ENCODE data around the gene GRK1.

DNA sequence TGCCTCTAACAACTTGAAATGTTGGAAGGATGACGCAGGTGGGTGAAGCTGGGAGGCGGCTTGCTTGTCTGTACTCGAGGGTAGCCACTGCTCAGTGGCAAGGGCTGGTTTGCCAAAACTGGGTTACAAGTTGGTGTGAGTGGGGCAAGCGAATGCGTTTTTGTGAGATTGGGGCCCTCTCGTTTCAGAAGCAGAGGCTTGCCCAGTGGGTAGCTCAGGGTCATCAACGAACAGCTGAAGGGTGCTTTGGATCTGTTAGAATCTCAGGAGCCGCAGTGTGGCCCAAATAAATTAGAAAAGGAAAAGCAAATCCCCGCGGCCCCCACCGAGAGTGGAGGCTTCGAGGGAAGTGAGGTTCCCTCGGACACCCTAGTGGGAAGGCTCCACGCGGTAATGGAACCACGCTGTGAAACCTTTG lies 16.3 kb upstream of the GRK1 start:
- TF ChIP-seq EZH2phosphoT487 (IDR thresholded peaks at IDR 0.05; ENCODE audit: insufficient read depth, low read depth) (no peak), EZH2 (IDR thresholded peaks at IDR 0.05; ENCODE audit: insufficient read depth, poor library complexity, severe bottlenecking) (no peak)
